Endothelial cell of umbilical vein (primary cell): ENCODE results near the gene FBXW7. TPM values are rescaled to one million over a fixed set of nuclear protein-coding genes. Genes with fewer than 3 reads are reported as not detected.

Source experiments
- BruUV-seq: library from RNA; stranded (reverse); fragments of 400-500 nt; replicated peaks from 2 replicates; lab custom pipeline; 2021; lab: Mats Ljungman, UMichigan
- CTCF ChIA-PET: fragments of 300-600, 350-600 bp; sonication (Branson Sonifier 250); formaldehyde crosslinking; loops from one replicate; lab custom pipeline; 2021; ENCODE audit warnings: antibody characterized with exemption, inconsistent platforms; lab: Charles Lee
- POLR2A ChIA-PET: fragments of 300-600, 350-600 bp; sonication (Branson Sonifier 250); formaldehyde crosslinking; loops from one replicate; lab custom pipeline; 2021; ENCODE audit warnings: antibody characterized with exemption, inconsistent platforms; lab: Charles Lee
- DNase-seq: peaks from one replicate; pipeline ENCODE4 v3.0.0-alpha.2; 2011; ENCODE audit warnings: low read depth, low spot score
- FAIRE-seq: peaks from 2 replicates; lab custom pipeline; 2011; peaks lifted over from hg19 to GRCh38; lab: Jason Lieb, UNC
- H2AFZ ChIP-seq: 2 replicates; pipeline ENCODE4 v1.6.0; 2012; ENCODE audit warnings: low read depth, low read length, control low read depth, inconsistent platforms
- H3K27ac ChIP-seq: 2 replicates; pipeline ENCODE4 v1.5.1; 2011; ENCODE audit warnings: low read depth, mild to moderate bottlenecking, control low read depth, low read length, moderate library complexity; ENCODE audit not compliant: insufficient read depth
- H3K27me3 ChIP-seq, 2 experiments: 2 replicates each; pipeline versions ENCODE4 v1.6.0 to v1.6.1; 2011; ENCODE audit warnings: low read length in 2 of 2, mixed read lengths in 1 of 2; ENCODE audit not compliant: control insufficient read depth in 2 of 2, insufficient read depth in 2 of 2
- H3K36me3 ChIP-seq, 2 experiments: 2 replicates in 1 of 2; 3 replicates in 1 of 2; pipeline ENCODE4 v1.5.1; 2011; ENCODE audit warnings: low read length in 2 of 2, mild to moderate bottlenecking in 1 of 2, moderate library complexity in 1 of 2; ENCODE audit not compliant: control insufficient read depth in 2 of 2, insufficient read depth in 2 of 2; ENCODE audit errors: extremely low read depth in 1 of 2
- H3K4me1 ChIP-seq: 3 replicates; pipeline ENCODE4 v1.5.1; 2011; ENCODE audit warnings: mild to moderate bottlenecking, low read length; ENCODE audit not compliant: control insufficient read depth, insufficient read depth; ENCODE audit errors: extremely low read depth
- H3K4me2 ChIP-seq: 2 replicates; pipeline ENCODE4 v1.6.1; 2011; ENCODE audit warnings: low read length, control low read depth, mixed read lengths; ENCODE audit not compliant: insufficient read depth
- H3K4me3 ChIP-seq, 3 experiments: fragments of 200-600 bp in 1 of 3; sonication (generic), shearing (Covaris generic) in 1 of 3; replicated peaks in 1 of 3; 2 replicates each; pipeline ENCODE4 v1.5.1; 2011 to 2016; ENCODE audit warnings: control low read depth in 3 of 3, low read length in 3 of 3, mild to moderate bottlenecking in 2 of 3, inconsistent platforms in 1 of 3, low read depth in 1 of 3, moderate library complexity in 1 of 3; ENCODE audit not compliant: insufficient read depth in 1 of 3
- H3K79me2 ChIP-seq: 2 replicates; pipeline ENCODE4 v1.6.0; 2012; ENCODE audit warnings: low read length, inconsistent platforms; ENCODE audit not compliant: control insufficient read depth, insufficient read depth
- H3K9ac ChIP-seq: replicated peaks from 2 replicates; pipeline ENCODE3; 2011; ENCODE audit warnings: low read length, control low read depth; ENCODE audit not compliant: insufficient read depth; ENCODE audit errors: extremely low read depth
- H3K9me1 ChIP-seq: replicated peaks from 3 replicates; pipeline ENCODE4 v1.6.0; 2011; ENCODE audit warnings: mild to moderate bottlenecking, low read length; ENCODE audit not compliant: control insufficient read depth, insufficient read depth; ENCODE audit errors: extremely low read depth
- H3K9me3 ChIP-seq: replicated peaks from 2 replicates; pipeline ENCODE4 v1.5.1; 2012; ENCODE audit warnings: low read length, inconsistent platforms; ENCODE audit not compliant: control insufficient read depth, insufficient read depth
- H4K20me1 ChIP-seq: replicated peaks from 2 replicates; pipeline ENCODE3; 2011; ENCODE audit warnings: mild to moderate bottlenecking, low read length; ENCODE audit not compliant: control insufficient read depth, insufficient read depth; ENCODE audit errors: extremely low read depth
- EZH2 ChIP-seq: IDR thresholded peaks from 2 replicates; pipeline ENCODE4 v1.6.1; 2012; ENCODE audit warnings: borderline replicate concordance, low read depth, mild to moderate bottlenecking, moderate library complexity, low read length, inconsistent platforms; ENCODE audit not compliant: severe bottlenecking
- FOS ChIP-seq: IDR thresholded peaks from 2 replicates; pipeline ENCODE4 v1.6.1; 2011; ENCODE audit warnings: mild to moderate bottlenecking, low read length, moderate library complexity, borderline replicate concordance; ENCODE audit not compliant: insufficient read depth
- GATA2 ChIP-seq: IDR thresholded peaks from 2 replicates; pipeline ENCODE4 v1.7.0; 2011; ENCODE audit warnings: low read depth, mild to moderate bottlenecking, moderate library complexity, mixed read lengths, low read length; ENCODE audit not compliant: insufficient read length, insufficient read depth
- JUN ChIP-seq: IDR thresholded peaks from 2 replicates; pipeline ENCODE4 v1.6.1; 2011; ENCODE audit warnings: borderline replicate concordance, low read depth; ENCODE audit not compliant: insufficient read length, insufficient read depth
- MYC ChIP-seq: IDR thresholded peaks from one replicate; pipeline ENCODE4 v1.6.1; 2011; ENCODE audit warnings: mild to moderate bottlenecking, low read depth, low read length
- POLR2A ChIP-seq: IDR thresholded peaks from 2 replicates; pipeline ENCODE4 v1.6.1; 2012; ENCODE audit warnings: low read depth, mild to moderate bottlenecking, control low read depth, low read length
- POLR2AphosphoS5 ChIP-seq: IDR thresholded peaks from 2 replicates; pipeline ENCODE4 v1.6.1; 2012; ENCODE audit warnings: low read depth, mild to moderate bottlenecking, control low read depth, low read length, moderate library complexity; ENCODE audit not compliant: insufficient read depth
- dilution Hi-C: fragments of 300-500 bp; cut with MboI; formaldehyde crosslinking; loops from one replicate; pipeline ENCODE4 v1.15.0; 2019; ENCODE audit warnings: low sequenced_read_pairs; ENCODE audit not compliant: extremely low pct_ligation_motif_present
- intact Hi-C: fragments of 100-400 bp; cut with micrococcal nuclease; formaldehyde crosslinking; loops from one replicate; pipeline ENCODE4 v1.10.0; 2022
- polyA plus RNA-seq, 4 experiments: library from polyadenylated mRNA; depleted of rRNA in 3 of 4; stranded (reverse) in 3 of 4; unstranded in 1 of 4; fragments of >200 nt; gene quantifications; 2 replicates each; pipeline versions ENCODE4 v1.2.1 to v1.2.3, GENCODE V29; 2011 to 2012; ENCODE audit warnings: missing spikeins in 1 of 4
- total RNA-seq: library from RNA; stranded (reverse); gene quantifications from 2 replicates; pipeline ENCODE4 v1.2.3, GENCODE V29; 2021
- TF ChIP-seq, protein P1 (sequence below), 2 donors: IDR thresholded peaks; 1 replicate in 1 of 2; 2 replicates in 1 of 2; pipeline ENCODE4 v1.5.1; 2011; ENCODE audit warnings: low read length in 2 of 2, mild to moderate bottlenecking in 2 of 2, moderate library complexity in 2 of 2, control low read depth in 1 of 2, inconsistent platforms in 1 of 2, low read depth in 1 of 2; ENCODE audit not compliant: insufficient read depth in 1 of 2; ENCODE audit errors: extremely low read depth in 1 of 2
- TF ChIP-seq, protein P2 (sequence below): IDR thresholded peaks from 2 replicates; pipeline ENCODE4 v1.6.1; 2011; ENCODE audit not compliant: insufficient read depth, insufficient read length

FBXW7 gene
- total and polyA plus RNA-seq, 2 donors (not counting 3 experiments of a cell fraction or from before 2014, with no cell fraction given), result 7.0 to 28.1 TPM

DNA sequence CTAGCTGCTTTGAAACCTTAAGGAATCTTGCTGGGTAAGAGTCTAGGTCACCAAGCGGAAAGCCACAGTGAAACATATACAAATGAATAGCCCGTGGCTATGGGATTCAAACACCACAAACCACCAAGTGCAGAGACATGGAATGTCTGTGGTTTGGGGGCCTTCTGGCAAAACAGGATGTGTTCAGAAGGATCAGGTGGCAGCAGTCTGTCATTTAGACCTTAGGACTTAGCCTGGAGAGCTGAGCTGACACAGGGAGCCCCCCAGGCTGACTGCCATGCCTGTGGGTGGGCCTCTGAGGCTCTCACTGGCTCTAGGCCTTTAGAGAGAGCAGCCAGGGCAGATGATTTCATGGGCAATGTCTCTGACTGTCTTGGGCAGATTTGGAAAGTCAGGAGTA is 225.6 kb downstream of the FBXW7 start:
- Histone ChIP-seq H3K79me2 (no peaks in the 10 kb centered on the region), H3K36me3 (no peaks in the 10 kb centered on the region), H3K27me3 (no peaks in the 10 kb centered on the region), H3K9me3 (no peaks in the 10 kb centered on the region), H4K20me1 (no peaks in the 10 kb centered on the region), H3K4me3 (no peak overlapping the region), H3K27ac (no peak overlapping the region), H3K4me1 (no peaks in the 10 kb centered on the region), H3K4me2 (no peak overlapping the region), H2AFZ (no peak overlapping the region), H3K9ac (no peak overlapping the region), H3K9me1 (no peaks in the 10 kb centered on the region)
- DNase-seq (no peak), FAIRE-seq (no peak)
- ChIA-PET CTCF (no interaction called here), POLR2A (no interaction called here)
- BruUV-seq, result no TSS peak
- dilution Hi-C loops (no loop called here), intact Hi-C loops (no loop called here)
- TF ChIP-seq FOS (no peak), JUN (no peak), GATA2 (no peak), MYC (no peak), POLR2AphosphoS5 (no peak), POLR2A (no peak), EZH2 (no peak)
- TF ChIP-seq, protein P1, sequence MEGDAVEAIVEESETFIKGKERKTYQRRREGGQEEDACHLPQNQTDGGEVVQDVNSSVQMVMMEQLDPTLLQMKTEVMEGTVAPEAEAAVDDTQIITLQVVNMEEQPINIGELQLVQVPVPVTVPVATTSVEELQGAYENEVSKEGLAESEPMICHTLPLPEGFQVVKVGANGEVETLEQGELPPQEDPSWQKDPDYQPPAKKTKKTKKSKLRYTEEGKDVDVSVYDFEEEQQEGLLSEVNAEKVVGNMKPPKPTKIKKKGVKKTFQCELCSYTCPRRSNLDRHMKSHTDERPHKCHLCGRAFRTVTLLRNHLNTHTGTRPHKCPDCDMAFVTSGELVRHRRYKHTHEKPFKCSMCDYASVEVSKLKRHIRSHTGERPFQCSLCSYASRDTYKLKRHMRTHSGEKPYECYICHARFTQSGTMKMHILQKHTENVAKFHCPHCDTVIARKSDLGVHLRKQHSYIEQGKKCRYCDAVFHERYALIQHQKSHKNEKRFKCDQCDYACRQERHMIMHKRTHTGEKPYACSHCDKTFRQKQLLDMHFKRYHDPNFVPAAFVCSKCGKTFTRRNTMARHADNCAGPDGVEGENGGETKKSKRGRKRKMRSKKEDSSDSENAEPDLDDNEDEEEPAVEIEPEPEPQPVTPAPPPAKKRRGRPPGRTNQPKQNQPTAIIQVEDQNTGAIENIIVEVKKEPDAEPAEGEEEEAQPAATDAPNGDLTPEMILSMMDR (IDR thresholded peaks at IDR 0.05; ENCODE audit: extremely low read depth in 1 of 2, insufficient read depth in 1 of 2, low read depth in 1 of 2, low read length in 2 of 2), result no peak
- TF ChIP-seq, protein P2, sequence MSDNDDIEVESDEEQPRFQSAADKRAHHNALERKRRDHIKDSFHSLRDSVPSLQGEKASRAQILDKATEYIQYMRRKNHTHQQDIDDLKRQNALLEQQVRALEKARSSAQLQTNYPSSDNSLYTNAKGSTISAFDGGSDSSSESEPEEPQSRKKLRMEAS, result no peak
